Adrenal gland (tissue), 5 donors: ENCODE data around the gene NFKB2.

Source experiments
- POLR2A ChIP-seq, 2 donors: fragments of 450-650 bp; IDR thresholded peaks; one replicate each; pipeline ENCODE4 v1.6.1; 2017; ENCODE audit warnings: antibody characterized with exemption in 2 of 2, mild to moderate bottlenecking in 2 of 2, moderate library complexity in 1 of 2
- TF ChIP-seq, protein P1 (sequence below), 6 experiments: fragments of 450-650 bp in 4 of 6; fragments of 200-600 bp in 2 of 6; sonication (generic) in 1 of 6; IDR thresholded peaks; 1 replicate in 5 of 6; 2 replicates in 1 of 6; pipeline versions ENCODE4 v1.5.1 to v1.8.0; 2016 to 2021; ENCODE audit warnings: antibody characterized with exemption in 6 of 6, mild to moderate bottlenecking in 2 of 6, moderate library complexity in 1 of 6
- donor health status: DM: no; HTN: no; CAD: no.

GRCh38 chr10:102368077-102368476, 27.4 kb upstream of the NFKB2 start:
- TF ChIP-seq, protein P1, sequence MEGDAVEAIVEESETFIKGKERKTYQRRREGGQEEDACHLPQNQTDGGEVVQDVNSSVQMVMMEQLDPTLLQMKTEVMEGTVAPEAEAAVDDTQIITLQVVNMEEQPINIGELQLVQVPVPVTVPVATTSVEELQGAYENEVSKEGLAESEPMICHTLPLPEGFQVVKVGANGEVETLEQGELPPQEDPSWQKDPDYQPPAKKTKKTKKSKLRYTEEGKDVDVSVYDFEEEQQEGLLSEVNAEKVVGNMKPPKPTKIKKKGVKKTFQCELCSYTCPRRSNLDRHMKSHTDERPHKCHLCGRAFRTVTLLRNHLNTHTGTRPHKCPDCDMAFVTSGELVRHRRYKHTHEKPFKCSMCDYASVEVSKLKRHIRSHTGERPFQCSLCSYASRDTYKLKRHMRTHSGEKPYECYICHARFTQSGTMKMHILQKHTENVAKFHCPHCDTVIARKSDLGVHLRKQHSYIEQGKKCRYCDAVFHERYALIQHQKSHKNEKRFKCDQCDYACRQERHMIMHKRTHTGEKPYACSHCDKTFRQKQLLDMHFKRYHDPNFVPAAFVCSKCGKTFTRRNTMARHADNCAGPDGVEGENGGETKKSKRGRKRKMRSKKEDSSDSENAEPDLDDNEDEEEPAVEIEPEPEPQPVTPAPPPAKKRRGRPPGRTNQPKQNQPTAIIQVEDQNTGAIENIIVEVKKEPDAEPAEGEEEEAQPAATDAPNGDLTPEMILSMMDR (IDR thresholded peaks at IDR 0.05), result no peak
- TF ChIP-seq POLR2A (IDR thresholded peaks at IDR 0.05), result no peak
